KMS-11 (cell line): ENCODE data around the gene ABCD1.

ENCODE experiments used
- H2AFZ ChIP-seq: fragments of 200-600 bp; sonication (generic); 2 replicates; pipeline ENCODE4 v1.6.1; 2016; ENCODE audit warnings: antibody characterized with exemption, mixed run types, low read depth
- H3K27ac ChIP-seq: fragments of 200-600 bp; sonication (generic); 2 replicates; pipeline ENCODE4 v1.6.1; 2016; ENCODE audit warnings: mild to moderate bottlenecking, mixed run types
- H3K27me3 ChIP-seq: fragments of 200-600 bp; sonication (generic); 2 replicates; pipeline ENCODE4 v1.6.1; 2017; ENCODE audit warnings: mild to moderate bottlenecking, low read depth, mixed run types, moderate library complexity; ENCODE audit not compliant: insufficient read depth
- H3K36me3 ChIP-seq: fragments of 200-600 bp; sonication (generic); 2 replicates; pipeline ENCODE4 v1.6.1; 2017; ENCODE audit warnings: mild to moderate bottlenecking, mixed run types; ENCODE audit not compliant: insufficient read depth
- H3K4me1 ChIP-seq: fragments of 200-600 bp; sonication (generic); 2 replicates; pipeline ENCODE4 v1.6.1; 2016; ENCODE audit warnings: mild to moderate bottlenecking, low read depth, mixed run types; ENCODE audit not compliant: poor library complexity, severe bottlenecking
- H3K4me2 ChIP-seq: fragments of 200-600 bp; sonication (generic); 2 replicates; pipeline ENCODE4 v1.7.0; 2016; ENCODE audit warnings: mild to moderate bottlenecking, mixed run types
- H3K4me3 ChIP-seq: fragments of 200-600 bp; sonication (generic); IDR thresholded peaks from 2 replicates; pipeline ENCODE4 v1.6.1; 2017; ENCODE audit warnings: low read depth, low read length, mixed read lengths; ENCODE audit not compliant: insufficient read depth
- H3K79me2 ChIP-seq: fragments of 200-600 bp; sonication (generic); 2 replicates; pipeline ENCODE4 v1.6.1; 2016; ENCODE audit warnings: low read depth, mixed run types; ENCODE audit not compliant: insufficient read depth
- H3K9ac ChIP-seq: fragments of 200-600 bp; sonication (generic); 2 replicates; pipeline ENCODE4 v1.6.1; 2016; ENCODE audit warnings: mild to moderate bottlenecking, mixed run types
- H4K20me1 ChIP-seq: fragments of 200-600 bp; sonication (generic); 2 replicates; pipeline ENCODE4 v1.6.1; 2016; ENCODE audit warnings: mild to moderate bottlenecking, mixed run types; ENCODE audit not compliant: insufficient read depth
- TF ChIP-seq, protein P1 (sequence below): fragments of 200-600 bp; sonication (generic); conservative IDR thresholded peaks from 2 replicates; pipeline ENCODE4 v1.6.1; 2017; ENCODE audit warnings: low read depth, mild to moderate bottlenecking, antibody characterized with exemption, low read length, moderate library complexity, mixed read lengths

Gene ABCD1

DNA sequence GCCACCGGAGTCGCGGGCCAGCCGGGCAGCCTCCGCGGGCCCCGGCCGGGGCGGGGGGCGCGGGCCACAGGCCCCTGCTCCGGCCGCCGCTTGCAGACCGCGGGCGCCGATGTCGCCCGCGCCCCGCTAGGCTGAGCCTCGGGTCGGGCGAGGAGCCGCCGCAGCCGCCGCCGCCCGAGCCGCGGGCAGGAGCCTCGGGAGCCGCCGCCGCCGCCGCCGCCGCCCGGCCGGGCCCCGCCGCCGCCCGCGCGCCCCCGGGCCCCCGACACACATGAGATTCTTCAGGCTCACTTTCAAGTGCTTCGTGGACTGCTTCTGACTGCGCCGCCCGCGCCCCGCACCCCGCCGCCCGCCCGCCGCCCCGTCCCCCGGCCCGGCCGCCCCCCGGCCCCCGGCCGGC, 36.6 kb upstream of the ABCD1 start:
- H3K36me3 ChIP-seq = no peaks in the 10 kb centered on the region

DNA sequence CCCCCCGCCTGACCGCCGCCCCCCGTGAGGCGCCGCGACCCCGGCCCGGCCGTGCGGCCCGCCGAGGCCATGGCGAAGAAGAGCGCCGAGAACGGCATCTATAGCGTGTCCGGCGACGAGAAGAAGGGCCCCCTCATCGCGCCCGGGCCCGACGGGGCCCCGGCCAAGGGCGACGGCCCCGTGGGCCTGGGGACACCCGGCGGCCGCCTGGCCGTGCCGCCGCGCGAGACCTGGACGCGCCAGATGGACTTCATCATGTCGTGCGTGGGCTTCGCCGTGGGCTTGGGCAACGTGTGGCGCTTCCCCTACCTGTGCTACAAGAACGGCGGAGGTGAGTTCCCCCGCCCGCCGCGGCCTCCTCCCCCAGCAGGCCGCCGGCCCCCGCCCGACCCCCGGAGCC, 36.1 kb upstream of the ABCD1 start:
- no peak overlapping the region for H3K4me3 ChIP-seq
- TF ChIP-seq, protein P1, sequence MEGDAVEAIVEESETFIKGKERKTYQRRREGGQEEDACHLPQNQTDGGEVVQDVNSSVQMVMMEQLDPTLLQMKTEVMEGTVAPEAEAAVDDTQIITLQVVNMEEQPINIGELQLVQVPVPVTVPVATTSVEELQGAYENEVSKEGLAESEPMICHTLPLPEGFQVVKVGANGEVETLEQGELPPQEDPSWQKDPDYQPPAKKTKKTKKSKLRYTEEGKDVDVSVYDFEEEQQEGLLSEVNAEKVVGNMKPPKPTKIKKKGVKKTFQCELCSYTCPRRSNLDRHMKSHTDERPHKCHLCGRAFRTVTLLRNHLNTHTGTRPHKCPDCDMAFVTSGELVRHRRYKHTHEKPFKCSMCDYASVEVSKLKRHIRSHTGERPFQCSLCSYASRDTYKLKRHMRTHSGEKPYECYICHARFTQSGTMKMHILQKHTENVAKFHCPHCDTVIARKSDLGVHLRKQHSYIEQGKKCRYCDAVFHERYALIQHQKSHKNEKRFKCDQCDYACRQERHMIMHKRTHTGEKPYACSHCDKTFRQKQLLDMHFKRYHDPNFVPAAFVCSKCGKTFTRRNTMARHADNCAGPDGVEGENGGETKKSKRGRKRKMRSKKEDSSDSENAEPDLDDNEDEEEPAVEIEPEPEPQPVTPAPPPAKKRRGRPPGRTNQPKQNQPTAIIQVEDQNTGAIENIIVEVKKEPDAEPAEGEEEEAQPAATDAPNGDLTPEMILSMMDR = no peak
- no peak overlapping the region for H2AFZ ChIP-seq
- H3K4me2 ChIP-seq = no peak overlapping the region
- H3K4me1 ChIP-seq = no peaks in the 10 kb centered on the region
- H3K79me2 ChIP-seq = no peaks in the 10 kb centered on the region
- no peaks in the 10 kb centered on the region for H3K27me3 ChIP-seq
- no peaks in the 10 kb centered on the region for H3K36me3 ChIP-seq
- H3K9ac ChIP-seq = no peak overlapping the region
- no peak overlapping the region for H3K27ac ChIP-seq
- H4K20me1 ChIP-seq = no peaks in the 10 kb centered on the region

More for the DNA sequence above, 36.6 kb upstream of the ABCD1 start:
- Histone ChIP-seq H3K4me3 (no peak overlapping the region), H3K4me1 (no peaks in the 10 kb centered on the region), H2AFZ (no peak overlapping the region), H3K27me3 (no peaks in the 10 kb centered on the region), H3K27ac (no peak overlapping the region), H3K9ac (no peak overlapping the region), H4K20me1 (no peaks in the 10 kb centered on the region), H3K4me2 (no peak overlapping the region), H3K79me2 (no peaks in the 10 kb centered on the region)
- TF ChIP-seq, protein P1 = no peak

DNA sequence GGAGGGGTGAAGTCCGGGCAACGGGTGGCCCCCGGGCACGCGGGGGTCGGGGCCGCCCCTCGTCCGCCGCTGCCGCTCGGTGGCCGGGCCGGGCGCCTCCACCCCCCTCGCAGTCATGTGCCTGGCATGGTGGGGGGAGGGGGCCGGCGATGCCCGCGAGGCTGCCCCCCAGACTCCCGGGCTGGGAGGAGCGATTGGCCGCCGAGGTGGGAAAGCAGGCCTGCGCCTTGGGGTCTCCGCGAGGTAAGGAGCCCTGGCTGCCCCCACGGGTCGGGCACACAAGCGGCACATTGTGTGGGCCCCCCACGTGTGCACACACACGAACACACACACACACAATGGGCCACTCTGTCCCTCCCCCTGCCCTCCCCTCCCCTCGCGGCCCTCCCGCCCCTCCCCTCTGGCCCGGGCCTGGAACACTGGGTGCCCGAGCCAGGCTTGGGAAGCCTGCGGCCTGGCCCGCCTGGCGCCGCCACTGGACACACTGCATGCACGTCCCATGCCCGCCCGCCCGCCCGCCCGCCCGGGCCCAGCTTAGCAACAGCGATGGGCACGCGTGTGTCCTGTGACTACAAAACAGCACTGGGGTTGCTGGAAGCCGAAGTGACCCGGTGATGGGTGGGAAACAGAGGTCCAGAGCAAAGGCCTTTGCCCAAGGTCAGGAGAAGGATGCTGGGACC, 35.6 kb upstream of the ABCD1 start:
- no peaks in the 10 kb centered on the region for H4K20me1 ChIP-seq
- H3K27ac ChIP-seq = no peak overlapping the region
- no peaks in the 10 kb centered on the region for H3K36me3 ChIP-seq
- TF ChIP-seq, protein P1 = no peak
- H3K9ac ChIP-seq = no peak overlapping the region
- H3K4me3 ChIP-seq = no peak overlapping the region
- no peaks in the 10 kb centered on the region for H3K79me2 ChIP-seq
- no peak overlapping the region for H3K4me2 ChIP-seq
- no peaks in the 10 kb centered on the region for H3K27me3 ChIP-seq
- H3K4me1 ChIP-seq = no peaks in the 10 kb centered on the region
- H2AFZ ChIP-seq = no peak overlapping the region

DNA sequence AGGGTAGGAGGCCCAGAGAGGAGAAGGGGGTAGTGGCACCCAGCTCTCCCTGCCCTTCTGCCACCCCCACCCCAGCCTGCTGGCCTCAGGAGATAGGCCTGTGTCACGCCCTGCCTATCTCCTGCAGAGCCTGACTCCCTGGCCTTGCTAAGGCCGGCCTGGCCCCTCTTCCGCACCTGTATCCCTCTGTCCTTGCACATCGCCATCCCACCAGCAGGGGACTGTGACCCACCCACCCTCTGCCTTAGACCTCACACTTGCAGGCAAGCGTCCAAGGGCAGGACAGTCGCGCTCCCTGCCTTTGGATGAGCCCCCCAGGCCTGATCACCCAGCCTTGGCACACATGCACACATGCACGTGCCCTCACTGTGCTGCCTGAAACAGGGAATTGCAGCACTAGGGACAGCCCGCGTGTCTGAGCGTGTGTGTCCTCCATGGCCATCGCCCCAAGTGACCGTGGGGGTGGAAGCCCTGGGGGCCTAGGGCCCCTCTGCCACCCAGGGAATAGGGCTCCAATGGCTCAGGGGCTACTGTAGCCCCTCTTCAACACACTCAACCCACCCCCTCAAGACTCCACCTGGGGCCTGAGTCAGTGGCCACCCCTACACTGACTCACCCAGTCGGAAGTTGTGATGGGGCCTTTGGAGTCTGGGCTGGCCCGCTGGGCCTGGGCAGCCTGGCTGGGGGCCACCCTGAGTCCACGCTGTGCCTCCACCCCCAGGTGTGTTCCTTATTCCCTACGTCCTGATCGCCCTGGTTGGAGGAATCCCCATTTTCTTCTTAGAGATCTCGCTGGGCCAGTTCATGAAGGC, 34.8 kb upstream of the ABCD1 start:
- H3K27ac ChIP-seq = no peak overlapping the region
- H2AFZ ChIP-seq = no peak overlapping the region
- TF ChIP-seq, protein P1 = no peak
- no peak overlapping the region for H3K4me2 ChIP-seq
- H3K36me3 ChIP-seq = no peaks in the 10 kb centered on the region
- H3K4me3 ChIP-seq = no peak overlapping the region
- H3K9ac ChIP-seq = no peak overlapping the region
- no peaks in the 10 kb centered on the region for H3K27me3 ChIP-seq
- no peaks in the 10 kb centered on the region for H4K20me1 ChIP-seq
- no peaks in the 10 kb centered on the region for H3K4me1 ChIP-seq
- no peaks in the 10 kb centered on the region for H3K79me2 ChIP-seq
